ENCODE measurements around the gene SORT1. TPM values are rescaled to one million over a fixed set of nuclear protein-coding genes. Genes with fewer than 3 reads are reported as not detected.
A peak's percentile ranks its signal among the peaks of the same experiment; 100 is the strongest.

The SORT1 gene
- total and polyA plus RNA-seq, 2 of the 4 experiments (the other 2 are of a cell fraction) = 15.8 to 16.7 TPM

DNA sequence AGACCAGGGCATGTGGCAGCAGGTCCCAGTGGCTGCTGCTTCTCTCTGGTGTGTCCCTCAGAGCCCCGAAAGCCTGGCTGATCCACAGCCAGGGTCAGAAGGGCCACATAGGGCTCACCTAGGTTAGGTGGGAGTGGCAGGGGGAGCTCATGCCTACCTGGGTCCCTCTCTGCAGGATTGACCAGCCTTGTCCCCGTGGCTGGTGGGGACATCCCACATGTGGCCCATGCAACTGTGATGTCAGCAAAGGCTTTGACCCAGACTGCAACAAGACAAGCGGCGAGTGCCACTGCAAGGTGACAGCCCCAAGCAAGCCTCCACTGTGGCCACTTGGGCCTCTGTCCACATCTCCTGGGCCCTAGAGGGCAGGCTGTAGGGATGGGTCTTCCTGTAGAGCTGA lies 132.7 kb downstream of the SORT1 start:
- no TSS peak for BruUV-seq (replicated peaks)
- DNase-seq (no peak), ATAC-seq (ENCODE audit: low read depth) (no peak)
- H2AK5ac ChIP-seq (ENCODE audit: low read depth, low read length) = peak overlapping the region; percentile 44; the same call in 1 of the 2 replicates
- peaks cover 2% of the 10 kb centered on the region; the same call in 1 of the 2 replicates for H3K36me3 ChIP-seq (ENCODE audit: control insufficient read depth, insufficient read depth, low read length)
- H3K9me1 ChIP-seq (ENCODE audit: insufficient read depth, low read length) = no peaks in the 10 kb centered on the region; the same call in 1 of the 2 replicates
- dilution Hi-C loops (cut with HindIII; ENCODE audit: low sequenced_read_pairs, unreplicated experiment) (no loop called here), intact Hi-C loops (cut with micrococcal nuclease) (no loop called here), in situ Hi-C loops (cut with MboI; ENCODE audit: low sequenced_read_pairs) (loop anchor here (10.0 kb wide), 1 partner anchor 270 kb away; the partner anchor contains the start of gene GPR61)
- no peak overlapping the region for H2AFZ ChIP-seq (replicated peaks; ENCODE audit: low read length, poor library complexity)
- H4K5ac ChIP-seq (ENCODE audit: low read depth, low read length) = no peak overlapping the region
- H3K4me3 ChIP-seq (ENCODE audit: insufficient read depth, low read depth, low read length) = no peak overlapping the region
- H2BK15ac ChIP-seq (ENCODE audit: low read depth, low read length) = no peak overlapping the region
- no peak overlapping the region for H2BK20ac ChIP-seq (ENCODE audit: low read depth, low read length)
- no peak for TF ChIP-seq SMC3 (IDR thresholded peaks at IDR 0.05; ENCODE audit: low read depth, low read length)
- TF ChIP-seq CHD1 (IDR thresholded peaks at IDR 0.05; ENCODE audit: low read depth, low read length) = no peak
- no peak for TF ChIP-seq RCOR1 (IDR thresholded peaks at IDR 0.05; ENCODE audit: insufficient replicate concordance, low read length)
- TF ChIP-seq, protein P1, sequence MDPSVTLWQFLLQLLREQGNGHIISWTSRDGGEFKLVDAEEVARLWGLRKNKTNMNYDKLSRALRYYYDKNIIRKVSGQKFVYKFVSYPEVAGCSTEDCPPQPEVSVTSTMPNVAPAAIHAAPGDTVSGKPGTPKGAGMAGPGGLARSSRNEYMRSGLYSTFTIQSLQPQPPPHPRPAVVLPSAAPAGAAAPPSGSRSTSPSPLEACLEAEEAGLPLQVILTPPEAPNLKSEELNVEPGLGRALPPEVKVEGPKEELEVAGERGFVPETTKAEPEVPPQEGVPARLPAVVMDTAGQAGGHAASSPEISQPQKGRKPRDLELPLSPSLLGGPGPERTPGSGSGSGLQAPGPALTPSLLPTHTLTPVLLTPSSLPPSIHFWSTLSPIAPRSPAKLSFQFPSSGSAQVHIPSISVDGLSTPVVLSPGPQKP (IDR thresholded peaks at IDR 0.05; ENCODE audit: borderline replicate concordance, low read depth, low read length) = no peak
- TF ChIP-seq POLR2A (IDR thresholded peaks at IDR 0.05; ENCODE audit: low read depth, low read length) = no peak
- no peak for TF ChIP-seq RFX5 (IDR thresholded peaks at IDR 0.05; ENCODE audit: low read depth, low read length)
- no peak for TF ChIP-seq CTCF (conservative IDR thresholded peaks at IDR 0.05; ENCODE audit: low read depth, low read length)
- no peak for TF ChIP-seq MAZ (IDR thresholded peaks at IDR 0.05; ENCODE audit: borderline replicate concordance, low read depth, low read length)
- peaks cover 2% of the 10 kb centered on the region; the same call in 1 of the 2 replicates for H3K9me3 ChIP-seq (ENCODE audit: control insufficient read depth, insufficient read depth, low read length)
- H2BK5ac ChIP-seq (ENCODE audit: low read depth, low read length, poor library complexity, severe bottlenecking) = no peak overlapping the region
- H2AK9ac ChIP-seq (replicated peaks; ENCODE audit: low read depth, low read length, poor library complexity) = no peak overlapping the region
- POLR2A ChIA-PET (ENCODE audit: unreplicated experiment) = no interaction called here
- no peaks in the 10 kb centered on the region for H4K20me1 ChIP-seq (ENCODE audit: insufficient read depth, low read length)
- H3K56ac ChIP-seq (ENCODE audit: extremely low read depth, insufficient read depth, low read length) = no peak overlapping the region
- H3K4me2 ChIP-seq (ENCODE audit: low read depth, low read length) = no peak overlapping the region
- H3K14ac ChIP-seq (replicated peaks; ENCODE audit: low read depth, low read length) = no peak overlapping the region
- no peak overlapping the region for H3K4ac ChIP-seq (ENCODE audit: low read depth, low read length)
- no peak overlapping the region for H4K91ac ChIP-seq (ENCODE audit: insufficient read depth, low read depth, low read length)
- H3K27me3 ChIP-seq (ENCODE audit: control insufficient read depth, insufficient read depth, low read length) = no peaks in the 10 kb centered on the region
- H3K27ac ChIP-seq (ENCODE audit: insufficient read depth, low read length) = no peak overlapping the region
- H3K79me1 ChIP-seq (ENCODE audit: low read depth in 1 of 2, low read length in 2 of 2) = no peaks in the 10 kb centered on the region
- no peak overlapping the region for H3K18ac ChIP-seq (ENCODE audit: low read depth, low read length)
- H3K23ac ChIP-seq (ENCODE audit: low read depth, low read length) = no peak overlapping the region
- no peak overlapping the region for H4K8ac ChIP-seq (ENCODE audit: low read depth in 2 of 2, low read length in 2 of 2)
- H3K9ac ChIP-seq (ENCODE audit: low read depth, low read length) = no peak overlapping the region
- WGBS, 2 experiments (ENCODE audit: extremely low coverage in 2 of 2, insufficient read length in 1 of 2) = 50% methylated on average over 1 of the region's 4 CpGs; no CpG with 5 or more reads in 1 of the 2 experiments
- H3K4me1 ChIP-seq (ENCODE audit: control insufficient read depth, insufficient read depth, low read length) = no peaks in the 10 kb centered on the region
- H2BK120ac ChIP-seq (ENCODE audit: low read depth, low read length) = no peak overlapping the region
- CTCF ChIA-PET = interaction anchor here (0.6 to 1.2 kb wide), 2 partner anchors 11 to 71 kb away, joined by 3 to 6 read pairs; no protein-coding TSS in a partner anchor
